ENCODE data around the gene CYBC1. TPM values are rescaled to one million over a fixed set of nuclear protein-coding genes. Genes with fewer than 3 reads are reported as not detected.

The CYBC1 gene
- total and polyA plus RNA-seq, 8 donors = 47.0 to 116 (median 53.3) TPM

DNA sequence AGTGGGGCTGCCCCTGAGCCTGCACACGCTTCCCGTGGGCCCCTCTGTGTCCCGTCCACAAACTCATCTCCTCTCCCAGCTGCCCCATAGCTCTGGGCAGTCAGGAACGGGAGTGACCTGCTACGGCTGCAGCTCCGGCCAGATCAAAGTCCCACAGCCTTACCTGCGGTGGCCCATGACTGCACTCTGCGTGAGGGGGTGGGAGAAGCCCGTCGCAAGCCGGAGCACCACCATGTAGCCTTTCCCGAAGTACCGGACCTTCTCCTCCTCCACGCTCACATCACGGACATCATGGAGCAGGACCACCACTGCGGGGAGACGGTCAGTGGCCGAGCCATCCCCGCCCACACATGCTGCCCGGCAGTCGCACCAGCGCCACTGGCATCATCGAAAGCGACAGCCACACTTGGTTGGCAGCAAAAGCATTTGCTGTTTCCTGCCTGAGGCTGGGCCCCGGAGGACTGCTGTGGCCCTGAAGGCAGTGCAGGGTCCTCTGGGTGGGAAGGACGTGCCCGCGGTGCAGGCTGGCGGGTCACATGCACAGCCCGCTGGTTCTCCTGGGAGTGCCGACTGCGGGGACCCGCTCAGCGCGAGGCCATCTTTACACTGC, 6.2 kb downstream of the CYBC1 start:
- intact Hi-C loops (cut with DNase I) = no loop called here
- no peak overlapping the region for H3K27ac ChIP-seq
- peaks cover 0 to 68% of the 10 kb centered on the region in 2 donors for H3K36me3 ChIP-seq
- ATAC-seq (no peak), DNase-seq (peak in 1 of 4 donors; percentile 43)
- no peaks in the 10 kb centered on the region for H3K27me3 ChIP-seq
- TF ChIP-seq, protein P1, sequence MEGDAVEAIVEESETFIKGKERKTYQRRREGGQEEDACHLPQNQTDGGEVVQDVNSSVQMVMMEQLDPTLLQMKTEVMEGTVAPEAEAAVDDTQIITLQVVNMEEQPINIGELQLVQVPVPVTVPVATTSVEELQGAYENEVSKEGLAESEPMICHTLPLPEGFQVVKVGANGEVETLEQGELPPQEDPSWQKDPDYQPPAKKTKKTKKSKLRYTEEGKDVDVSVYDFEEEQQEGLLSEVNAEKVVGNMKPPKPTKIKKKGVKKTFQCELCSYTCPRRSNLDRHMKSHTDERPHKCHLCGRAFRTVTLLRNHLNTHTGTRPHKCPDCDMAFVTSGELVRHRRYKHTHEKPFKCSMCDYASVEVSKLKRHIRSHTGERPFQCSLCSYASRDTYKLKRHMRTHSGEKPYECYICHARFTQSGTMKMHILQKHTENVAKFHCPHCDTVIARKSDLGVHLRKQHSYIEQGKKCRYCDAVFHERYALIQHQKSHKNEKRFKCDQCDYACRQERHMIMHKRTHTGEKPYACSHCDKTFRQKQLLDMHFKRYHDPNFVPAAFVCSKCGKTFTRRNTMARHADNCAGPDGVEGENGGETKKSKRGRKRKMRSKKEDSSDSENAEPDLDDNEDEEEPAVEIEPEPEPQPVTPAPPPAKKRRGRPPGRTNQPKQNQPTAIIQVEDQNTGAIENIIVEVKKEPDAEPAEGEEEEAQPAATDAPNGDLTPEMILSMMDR (IDR thresholded peaks at IDR 0.05) = no peak
- peaks cover 5 to 64% of the 10 kb centered on the region in 2 donors for H3K4me1 ChIP-seq
- H3K4me3 ChIP-seq = no peak overlapping the region
- no peaks in the 10 kb centered on the region for H3K9me3 ChIP-seq

DNA sequence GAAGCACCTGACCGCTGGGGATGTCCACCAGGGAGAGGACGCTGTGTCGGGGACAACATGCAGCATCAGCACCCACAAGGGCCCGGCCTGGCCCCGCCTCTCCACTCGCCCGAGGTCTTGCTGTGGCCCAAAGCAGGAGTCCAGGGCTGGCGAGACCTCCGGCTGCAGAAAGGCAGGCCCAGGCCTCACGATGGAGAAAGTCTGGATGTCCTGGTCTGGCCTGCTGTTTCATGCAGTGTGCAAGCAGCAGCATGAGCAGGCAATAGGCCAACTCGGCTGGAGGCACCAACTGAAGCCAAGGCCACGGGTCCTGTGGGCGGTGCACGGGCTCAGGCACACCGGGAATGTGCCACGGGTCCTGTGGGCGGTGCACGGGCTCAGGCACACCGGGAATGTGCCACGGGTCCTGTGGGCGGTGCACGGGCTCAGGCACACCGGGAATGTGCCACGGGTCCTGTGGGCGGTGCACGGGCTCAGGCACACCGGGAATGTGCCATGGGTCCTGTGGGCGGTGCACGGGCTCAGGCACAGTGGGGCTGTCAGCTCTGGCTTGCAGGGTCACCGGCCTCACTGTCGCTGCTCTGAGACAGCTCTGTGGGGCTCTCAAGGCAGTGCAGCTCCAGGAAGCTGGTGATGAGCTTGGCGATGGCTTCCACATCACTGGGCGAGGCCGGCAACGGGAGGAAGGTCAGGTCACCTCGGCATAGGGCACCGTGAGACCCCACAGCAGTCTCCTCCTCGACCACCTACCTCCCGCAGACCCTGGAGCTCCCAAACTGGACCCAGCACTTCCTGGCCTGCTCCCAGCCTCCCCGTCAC, 6.9 kb downstream of the CYBC1 start:
- ATAC-seq = no peak
- peaks cover 0 to 70% of the 10 kb centered on the region in 2 donors for H3K36me3 ChIP-seq
- peak in 1 of 4 donors; percentile 81 for DNase-seq

DNA sequence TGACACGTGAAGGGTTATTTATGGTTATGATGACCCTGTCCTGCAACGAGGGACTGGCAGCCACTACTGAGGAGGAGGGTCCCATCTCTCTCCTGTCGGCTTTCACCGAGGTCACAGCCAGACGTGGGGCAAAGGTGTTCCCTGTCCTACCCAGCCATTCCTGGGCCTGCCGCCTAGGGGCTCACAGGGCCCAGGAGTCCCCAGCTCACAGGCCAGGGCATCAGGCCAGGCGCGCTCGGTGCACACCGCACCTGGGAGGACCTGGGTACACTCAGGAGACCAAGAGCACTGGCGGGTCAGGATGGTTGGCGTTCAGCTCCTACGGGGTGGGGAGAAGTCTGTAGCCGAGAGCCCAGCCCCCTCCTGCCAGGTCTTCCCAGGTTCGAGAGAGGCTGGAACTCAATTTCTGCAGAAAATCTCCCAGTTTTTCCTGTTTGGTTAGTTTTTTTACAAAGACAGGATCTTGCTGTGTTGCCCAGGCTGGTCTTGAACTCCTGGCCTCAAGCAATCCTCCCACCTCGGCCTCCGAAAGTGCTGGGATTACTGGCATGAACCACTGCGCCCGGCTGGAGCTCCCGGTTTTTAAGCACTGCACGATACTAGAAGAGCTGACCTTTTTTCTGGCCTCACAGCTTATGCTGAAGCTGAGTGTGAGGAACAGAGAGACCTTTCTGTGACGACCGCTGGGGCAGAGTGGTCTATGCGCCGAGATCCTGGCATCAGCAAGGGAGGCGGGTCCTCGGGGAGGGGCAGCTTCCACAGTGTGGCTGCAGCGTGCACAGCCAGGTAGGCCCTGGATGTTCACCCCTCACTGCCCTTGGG, 7.7 kb downstream of the CYBC1 start:
- no peaks in the 10 kb centered on the region for H3K9me3 ChIP-seq
- H3K27ac ChIP-seq = no peak overlapping the region
- DNase-seq (peak in 1 of 4 donors; percentile 54), ATAC-seq (no peak)
- no peaks in the 10 kb centered on the region for H3K27me3 ChIP-seq
- intact Hi-C loops (cut with DNase I) = no loop called here
- TF ChIP-seq, protein P1 (IDR thresholded peaks at IDR 0.05) = no peak
- peaks cover 0 to 71% of the 10 kb centered on the region in 2 donors for H3K36me3 ChIP-seq
- H3K4me3 ChIP-seq = no peak overlapping the region
- H3K4me1 ChIP-seq = peaks cover 3 to 54% of the 10 kb centered on the region in 2 donors

More for the DNA sequence above, 6.9 kb downstream of the CYBC1 start:
- H3K9me3 ChIP-seq = no peaks in the 10 kb centered on the region
- no peak overlapping the region for H3K4me3 ChIP-seq
- H3K27ac ChIP-seq = no peak overlapping the region
- intact Hi-C loops (cut with DNase I) = no loop called here
- H3K27me3 ChIP-seq = no peaks in the 10 kb centered on the region
- TF ChIP-seq, protein P1 (IDR thresholded peaks at IDR 0.05) = no peak
- H3K4me1 ChIP-seq = peaks cover 3 to 57% of the 10 kb centered on the region in 2 donors

DNA sequence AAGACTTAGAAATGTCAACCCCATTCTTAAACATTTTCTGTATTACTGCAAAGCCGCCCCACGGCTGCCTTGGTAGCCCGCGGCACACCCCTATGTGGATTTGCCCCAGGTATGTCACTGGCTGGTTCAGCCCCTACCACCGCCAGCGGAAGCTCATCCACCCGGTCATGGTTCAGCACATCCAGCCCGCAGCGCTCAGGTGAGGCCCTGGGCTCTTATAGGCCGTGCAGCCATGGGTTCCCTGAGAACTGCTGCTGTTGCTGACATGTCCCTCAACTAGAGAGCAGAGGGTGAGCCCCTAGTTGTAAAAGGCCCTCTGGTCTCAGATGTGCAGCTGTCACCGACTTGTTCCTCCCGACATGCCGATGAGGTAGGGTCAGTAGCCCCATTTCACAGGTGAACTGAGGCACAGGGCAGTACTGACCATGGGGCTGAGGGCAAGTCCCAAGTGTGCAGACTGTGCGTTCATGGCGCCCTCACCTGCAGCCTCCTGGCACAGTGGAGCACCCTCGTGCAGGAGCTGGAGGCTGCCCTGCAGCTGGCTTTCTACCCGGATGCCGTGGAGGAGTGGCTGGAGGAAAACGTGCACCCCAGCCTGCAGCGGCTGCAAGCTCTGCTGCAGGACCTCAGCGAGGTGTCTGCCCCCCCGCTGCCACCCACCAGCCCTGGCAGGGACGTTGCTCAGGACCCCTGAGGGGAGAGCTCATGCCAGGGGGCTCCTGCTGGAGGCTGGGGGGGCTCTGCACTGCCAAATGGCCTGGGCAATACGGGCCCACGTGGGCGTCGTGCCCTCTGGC, 8.7 kb downstream of the CYBC1 start:
- TF ChIP-seq, protein P1 (IDR thresholded peaks at IDR 0.05) = no peak
- Histone ChIP-seq H3K27me3 (no peaks in the 10 kb centered on the region), H3K4me1 (peaks cover 3 to 47% of the 10 kb centered on the region in 2 donors), H3K36me3 (peaks cover 0 to 74% of the 10 kb centered on the region in 2 donors), H3K4me3 (no peak overlapping the region), H3K9me3 (no peaks in the 10 kb centered on the region), H3K27ac (no peak overlapping the region)
- no peak for ATAC-seq
- DNase-seq = peak in 1 of 4 donors; percentile 72
- intact Hi-C loops (cut with DNase I) = no loop called here
